GM21423 (cell line): ENCODE data around the gene SLC22A14.
A peak's percentile ranks its signal among the peaks of the same experiment; 100 is the strongest.
"Not testable (repeated sequence)": the region's sequence is repeated elsewhere in the genome, so short reads cannot be mapped to it uniquely, and the experiment has no call there.

Experiments used
- ATAC-seq: cut with Tn5 transposase; IDR thresholded peaks from one replicate; pipeline ENCODE4 v1.9.1; 2021; ENCODE audit warnings: mild to moderate bottlenecking, moderate library complexity; ENCODE audit not compliant: unreplicated experiment

Gene SLC22A14, protein sequence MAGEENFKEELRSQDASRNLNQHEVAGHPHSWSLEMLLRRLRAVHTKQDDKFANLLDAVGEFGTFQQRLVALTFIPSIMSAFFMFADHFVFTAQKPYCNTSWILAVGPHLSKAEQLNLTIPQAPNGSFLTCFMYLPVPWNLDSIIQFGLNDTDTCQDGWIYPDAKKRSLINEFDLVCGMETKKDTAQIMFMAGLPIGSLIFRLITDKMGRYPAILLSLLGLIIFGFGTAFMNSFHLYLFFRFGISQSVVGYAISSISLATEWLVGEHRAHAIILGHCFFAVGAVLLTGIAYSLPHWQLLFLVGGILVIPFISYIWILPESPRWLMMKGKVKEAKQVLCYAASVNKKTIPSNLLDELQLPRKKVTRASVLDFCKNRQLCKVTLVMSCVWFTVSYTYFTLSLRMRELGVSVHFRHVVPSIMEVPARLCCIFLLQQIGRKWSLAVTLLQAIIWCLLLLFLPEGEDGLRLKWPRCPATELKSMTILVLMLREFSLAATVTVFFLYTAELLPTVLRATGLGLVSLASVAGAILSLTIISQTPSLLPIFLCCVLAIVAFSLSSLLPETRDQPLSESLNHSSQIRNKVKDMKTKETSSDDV

DNA sequence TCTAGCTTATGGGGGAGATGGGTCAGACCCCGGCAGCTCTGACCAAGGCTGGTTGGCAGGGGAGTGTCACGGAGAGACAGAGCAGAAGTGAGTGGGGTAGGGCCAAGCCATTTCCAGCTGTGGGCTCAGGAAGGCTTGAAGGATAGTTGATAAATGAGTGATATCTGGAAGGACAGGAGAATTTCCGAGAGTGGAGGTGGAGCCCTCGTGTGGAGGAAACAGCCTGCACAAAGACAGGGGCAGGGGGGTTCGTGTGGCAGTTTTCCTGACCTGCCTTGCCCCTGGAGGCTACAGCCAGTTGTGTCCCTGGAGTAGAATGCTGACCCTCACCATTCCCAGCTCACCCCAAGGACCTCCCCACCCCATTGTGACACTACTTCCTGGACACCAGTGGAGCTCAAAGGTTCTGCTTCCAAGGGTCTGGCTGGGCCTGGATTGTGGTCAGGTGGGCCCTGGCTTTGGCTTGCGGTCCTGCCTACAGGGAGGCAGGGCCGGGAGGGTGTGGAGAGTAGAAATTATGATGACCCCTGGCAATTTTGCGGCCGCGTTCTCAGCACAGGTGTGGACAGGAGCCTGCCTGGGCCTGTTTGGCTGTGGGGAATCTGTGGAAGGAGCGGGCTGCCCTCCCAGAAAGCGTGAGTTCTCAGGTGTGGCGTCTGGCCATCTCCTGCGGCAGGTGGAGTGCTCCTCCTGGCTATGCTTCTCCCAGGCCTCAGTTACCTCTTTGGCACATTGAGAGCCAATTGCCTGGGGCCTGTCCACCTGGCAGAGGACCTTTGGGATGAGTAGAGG lies at the start of gene SLC22A14:
Gene SLC22A14, plus strand, starts transcription at position 400 of the 792 bp plus-strand sequence. CDS start 23,733 bp downstream, outside the sequence.
- ATAC-seq, result no peak

DNA sequence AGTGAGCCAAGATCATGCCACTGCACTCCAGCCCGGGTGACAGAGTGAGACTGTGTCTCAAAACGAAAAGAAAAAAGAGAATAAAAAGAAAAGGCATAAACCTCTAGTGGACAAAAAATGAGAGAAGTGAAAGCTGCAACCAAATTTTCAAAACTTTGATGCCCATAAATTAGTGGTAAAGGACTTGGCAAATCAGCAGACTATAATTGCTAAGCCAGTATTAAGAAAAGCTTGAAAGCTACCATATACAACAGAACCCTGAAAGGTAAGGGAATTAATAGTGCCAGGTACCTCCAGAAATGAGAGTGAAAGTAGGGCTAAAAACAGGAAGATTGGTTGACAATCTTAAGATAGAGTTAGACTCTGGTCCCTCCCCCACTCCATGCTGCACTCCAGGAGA lies 49.4 kb upstream of the SLC22A14 start:
- ATAC-seq, result no peak

DNA sequence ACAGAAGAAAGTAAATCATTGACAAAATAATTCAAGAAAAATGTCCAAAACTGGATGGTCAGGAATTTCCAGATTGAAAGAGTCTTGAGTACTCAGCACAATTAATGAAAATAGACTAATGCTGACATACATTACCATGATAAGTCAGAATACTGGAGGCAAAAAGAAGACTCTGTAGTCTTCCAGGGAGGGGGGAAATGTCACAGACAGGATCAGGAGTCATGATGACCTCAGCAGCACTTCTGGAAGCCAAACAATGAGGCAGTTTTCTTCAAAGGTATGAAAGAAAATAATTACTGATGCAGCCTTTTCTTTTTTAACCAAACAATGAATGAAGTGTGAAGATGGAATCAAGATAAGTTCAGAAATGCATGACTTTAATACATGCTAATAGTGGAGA lies 46.6 kb upstream of the SLC22A14 start:
- no peak for ATAC-seq

DNA sequence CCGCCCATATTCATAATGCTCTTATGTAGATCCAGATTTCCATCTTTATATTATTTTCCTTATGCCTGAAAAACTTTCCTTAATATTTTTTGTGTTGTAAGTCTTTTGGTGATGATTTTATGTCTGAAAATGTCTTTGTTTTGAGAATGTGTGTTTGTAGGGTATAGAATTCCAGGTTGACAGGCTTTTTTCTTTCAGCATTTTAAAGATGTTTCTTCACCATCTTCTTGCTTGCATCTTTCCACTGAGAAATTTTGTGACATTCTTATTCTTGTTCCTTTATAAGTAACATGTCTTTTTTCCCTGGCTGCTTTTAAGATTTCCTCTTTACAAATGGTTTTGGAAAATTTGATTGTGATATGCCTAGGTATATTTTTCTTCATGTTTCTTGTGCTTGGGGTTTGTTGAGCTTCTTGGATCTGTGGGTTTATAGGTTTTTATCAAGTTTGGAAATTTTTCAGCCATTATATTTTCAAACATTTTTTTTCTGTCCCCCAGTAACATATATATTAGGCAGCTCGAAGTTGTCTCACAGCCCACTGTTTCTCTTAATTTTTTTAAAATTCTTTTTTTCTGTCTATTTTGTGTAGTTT lies 43.6 kb upstream of the SLC22A14 start:
- ATAC-seq, result no peak

DNA sequence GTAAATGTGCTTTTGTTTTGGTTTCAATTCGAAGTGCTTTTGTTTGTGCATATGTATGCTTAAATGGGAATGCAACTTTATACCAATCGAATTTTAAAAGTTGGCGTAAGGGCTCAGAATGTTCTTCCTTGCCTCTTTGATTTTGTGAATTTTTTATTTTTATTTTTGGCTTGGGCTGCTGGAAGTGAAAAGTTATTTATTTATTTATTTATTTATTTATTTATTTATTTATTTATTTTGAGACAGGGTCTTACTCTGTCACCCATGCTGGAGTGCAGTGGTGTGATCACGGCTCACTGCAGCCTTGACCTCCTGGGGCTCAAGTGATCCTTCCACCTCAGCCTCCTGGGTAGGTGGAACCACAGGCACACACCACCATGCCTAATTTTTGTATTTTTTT lies 39.3 kb upstream of the SLC22A14 start:
- ATAC-seq, result not testable (repeated sequence)

DNA sequence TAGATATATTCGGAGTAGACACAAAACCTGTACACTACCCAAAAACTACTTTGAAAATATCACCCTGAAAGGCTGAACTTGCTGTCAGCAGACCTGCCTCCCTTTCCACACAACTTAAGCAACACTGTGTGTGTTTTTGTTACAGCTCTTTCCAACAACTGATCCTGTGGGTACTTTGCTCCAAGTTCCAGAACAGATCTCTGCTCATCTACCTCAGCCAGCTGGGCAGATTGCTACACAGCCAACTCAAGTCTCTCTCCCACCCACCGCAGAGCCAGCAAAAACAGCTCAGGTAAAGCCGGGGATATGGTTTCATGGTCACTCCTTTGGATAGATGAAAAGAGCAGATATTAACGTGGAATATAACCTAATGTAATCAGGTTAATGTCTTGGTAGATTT lies 36.2 kb upstream of the SLC22A14 start:
- no peak for ATAC-seq

DNA sequence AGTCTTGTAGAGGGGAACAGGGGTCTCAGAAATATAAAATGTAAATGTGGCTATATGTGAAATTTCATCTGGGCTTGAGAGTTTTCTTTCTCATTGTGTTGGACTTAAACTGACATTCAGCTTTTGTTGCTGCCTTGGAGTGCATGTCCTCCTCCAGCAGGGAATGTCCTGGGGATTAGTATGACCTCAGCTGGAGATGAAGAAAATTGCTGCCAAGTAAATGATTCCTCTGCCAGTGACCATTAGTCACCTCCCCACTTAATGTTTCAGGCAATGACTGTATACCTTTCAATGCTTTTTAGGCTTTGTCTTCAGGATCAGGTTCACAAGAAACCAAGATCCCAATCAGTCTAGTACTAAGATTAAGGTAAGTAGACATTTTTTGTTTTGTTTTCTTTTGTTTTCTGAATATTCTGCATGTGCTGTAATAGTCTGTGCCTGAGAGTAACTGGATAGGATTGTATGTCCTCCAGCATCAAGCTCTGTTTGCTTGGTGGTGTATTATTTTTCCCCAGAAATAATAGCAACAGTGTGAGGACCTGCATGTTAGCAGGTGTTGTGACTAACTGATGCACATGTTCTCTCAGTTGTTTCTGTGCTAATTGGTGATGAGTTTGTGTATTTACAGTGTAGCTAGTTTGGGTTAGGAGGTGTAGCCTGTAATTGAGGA lies 34.6 kb upstream of the SLC22A14 start:
- no peak for ATAC-seq

DNA sequence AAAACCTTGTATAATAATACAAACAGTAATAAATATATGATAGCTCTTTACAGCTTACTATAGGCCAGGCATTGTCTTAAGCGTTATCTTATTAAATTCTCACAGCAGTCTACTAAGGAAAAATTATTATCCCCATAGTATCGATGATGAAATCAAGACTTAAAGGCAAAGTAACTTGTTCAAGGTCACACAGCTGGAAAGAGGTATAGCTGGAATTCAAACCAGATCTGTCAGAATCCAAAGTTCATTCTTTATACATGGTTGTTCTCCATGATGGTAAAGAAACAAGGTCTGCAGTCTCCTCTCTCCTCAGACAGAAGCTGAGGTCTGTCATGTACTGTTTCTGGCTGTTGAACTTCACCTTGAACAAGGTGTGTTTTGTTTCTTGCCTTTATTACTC lies 31.9 kb upstream of the SLC22A14 start:
- ATAC-seq, result no peak

DNA sequence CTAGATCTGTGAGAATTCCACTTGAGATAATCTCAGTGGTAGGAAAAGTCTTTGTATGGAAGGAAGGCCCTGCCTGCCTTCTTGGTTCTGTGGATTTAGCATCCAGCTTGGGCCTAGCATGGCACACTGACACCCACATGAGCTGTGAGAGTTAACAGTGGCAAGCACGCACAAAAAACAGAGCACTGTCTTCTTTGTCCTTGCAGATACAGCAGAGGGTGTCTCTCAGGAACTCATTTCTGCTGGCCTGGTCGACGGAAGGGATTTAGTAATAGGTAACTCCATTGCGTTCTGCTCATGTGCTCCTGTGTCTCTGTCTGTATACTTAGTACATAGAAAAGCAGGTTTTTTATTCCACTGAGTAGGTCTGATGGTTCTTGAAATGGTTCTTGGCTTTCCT lies 30.9 kb upstream of the SLC22A14 start:
- ATAC-seq, result no peak

DNA sequence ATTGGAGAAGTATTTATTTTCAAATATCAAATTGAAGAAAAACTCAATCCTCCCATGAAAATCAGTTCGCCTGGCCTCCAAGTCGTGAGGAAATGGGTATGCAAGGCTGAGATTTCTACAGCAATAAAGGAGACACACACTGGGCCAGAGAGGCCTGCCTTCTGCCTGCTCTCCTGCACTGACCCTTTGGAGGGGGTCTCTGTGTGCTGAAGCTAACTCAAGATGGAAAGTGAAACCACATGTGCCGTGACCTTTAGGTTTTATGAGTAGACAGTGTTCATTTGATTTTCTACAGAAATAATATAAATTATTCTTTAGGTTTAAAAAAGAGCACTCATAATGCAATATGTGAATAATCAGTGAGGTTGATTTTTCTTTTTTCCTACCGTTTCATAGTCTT lies 28.4 kb upstream of the SLC22A14 start:
- no peak for ATAC-seq

DNA sequence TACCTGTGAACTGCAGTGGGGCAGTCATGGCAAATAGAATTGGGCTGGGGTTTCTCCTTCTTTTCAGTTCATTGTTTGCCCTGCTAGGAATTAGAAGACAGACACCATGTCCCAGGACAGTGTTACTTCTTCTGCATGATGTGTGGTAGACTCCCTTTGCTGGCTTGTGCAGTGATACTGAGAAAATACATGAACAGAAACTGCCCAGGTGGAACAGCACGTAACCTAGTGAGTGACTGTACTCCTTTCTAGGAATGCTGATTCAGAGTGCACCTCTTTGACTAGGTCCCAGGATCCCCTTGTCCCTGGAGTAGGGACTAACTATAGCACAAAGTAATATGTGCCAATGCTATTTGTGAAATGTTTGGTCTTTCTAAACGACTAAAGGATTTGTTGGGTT lies 27.2 kb upstream of the SLC22A14 start:
- no peak for ATAC-seq

DNA sequence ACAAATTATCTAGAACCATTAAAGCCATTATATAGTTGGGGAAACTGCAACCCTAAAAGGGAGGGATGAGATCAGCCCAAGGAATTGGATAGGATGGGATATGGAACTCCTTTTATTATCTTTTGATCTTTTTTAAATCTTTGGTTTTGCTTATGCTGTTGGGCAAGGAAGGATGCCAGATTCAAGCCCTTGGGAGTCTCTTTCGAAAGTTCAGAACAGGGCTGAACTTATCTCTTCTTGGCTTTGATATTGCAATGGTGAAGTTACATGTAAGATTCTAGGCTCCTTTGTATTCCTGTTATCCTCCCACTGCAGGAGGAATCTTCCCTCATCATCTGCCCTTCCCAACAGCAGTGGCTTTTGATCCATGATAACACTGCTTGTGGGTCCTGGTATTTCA lies 26.5 kb upstream of the SLC22A14 start:
- ATAC-seq, result no peak

DNA sequence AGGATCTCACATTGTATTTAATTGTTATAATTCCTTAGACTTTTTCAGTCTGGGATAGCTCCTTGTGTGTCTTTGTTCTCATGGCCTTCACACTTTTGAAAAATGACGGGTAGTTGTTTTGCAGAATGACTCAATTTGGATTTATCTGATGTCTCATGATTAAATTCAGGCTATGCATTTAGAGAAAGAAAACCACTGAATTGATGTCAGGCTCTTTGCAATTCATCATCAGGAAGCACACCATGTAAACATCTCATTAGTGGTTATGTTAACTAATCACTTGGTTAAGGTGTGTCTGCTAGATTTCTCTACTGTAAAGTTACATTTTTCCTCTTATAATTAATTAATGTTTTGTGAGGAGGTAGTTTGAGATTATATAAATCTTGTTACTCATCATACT lies 24.5 kb upstream of the SLC22A14 start:
- no peak for ATAC-seq

DNA sequence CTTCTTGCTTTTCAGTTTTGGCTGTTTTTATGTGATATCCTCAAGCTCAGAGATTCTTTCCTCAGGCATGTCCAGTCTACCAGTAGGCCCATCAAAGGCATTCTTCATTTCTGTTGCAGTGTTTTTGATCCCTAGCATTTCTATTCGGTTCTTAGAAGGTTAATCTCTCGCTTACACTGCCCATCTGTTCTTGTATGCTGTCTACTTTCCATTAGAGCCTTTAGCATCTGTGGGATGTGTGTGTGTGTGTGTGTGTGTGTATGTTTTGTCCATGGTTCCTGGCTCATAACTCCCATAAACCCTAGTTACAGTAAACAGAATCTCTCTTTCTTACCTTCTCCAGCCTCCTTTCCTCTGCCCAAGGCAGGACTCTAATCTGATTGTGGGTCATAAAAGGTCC lies 21.6 kb upstream of the SLC22A14 start:
- ATAC-seq, result no peak

DNA sequence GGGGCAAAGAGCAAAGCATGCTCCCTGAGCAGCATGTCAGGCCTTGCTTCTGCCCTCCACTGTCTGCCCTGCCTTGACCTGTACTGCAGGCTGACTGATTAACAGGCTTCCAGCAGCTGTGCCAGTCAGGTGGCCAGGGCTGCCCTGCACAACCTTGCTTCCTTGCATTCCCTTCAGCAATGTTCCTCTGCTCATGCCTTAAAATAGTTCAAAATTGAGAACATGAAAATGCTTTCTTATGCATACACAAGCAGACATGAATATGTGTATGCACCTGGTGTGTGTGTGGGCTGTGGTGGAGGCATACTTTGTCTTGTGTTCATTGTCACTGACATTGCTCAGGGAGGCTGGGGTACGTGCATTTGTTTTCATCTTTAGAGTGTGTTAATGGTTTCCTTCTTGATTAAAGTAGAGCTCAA lies 17.7 kb upstream of the SLC22A14 start:
- ATAC-seq, result no peak

DNA sequence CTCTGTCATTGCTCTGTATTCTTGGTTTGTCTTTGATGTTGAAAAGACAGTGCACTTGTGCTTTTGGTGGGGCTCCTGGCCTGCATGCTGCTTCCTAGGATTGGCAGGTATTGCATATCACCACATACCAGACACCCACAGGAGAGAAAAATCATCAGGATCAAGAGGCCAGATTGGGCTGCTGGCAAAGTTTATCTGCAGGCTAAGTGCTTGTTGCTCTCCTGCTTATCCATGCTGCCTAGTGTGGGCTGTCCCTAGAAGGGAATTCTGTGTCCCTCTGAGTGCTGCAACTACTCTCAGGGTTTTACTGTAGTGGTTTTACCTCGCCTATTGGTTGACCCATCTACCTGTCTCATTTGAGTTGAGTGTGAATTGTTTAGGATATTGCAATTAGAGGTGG lies 17.3 kb upstream of the SLC22A14 start:
- ATAC-seq, result no peak

DNA sequence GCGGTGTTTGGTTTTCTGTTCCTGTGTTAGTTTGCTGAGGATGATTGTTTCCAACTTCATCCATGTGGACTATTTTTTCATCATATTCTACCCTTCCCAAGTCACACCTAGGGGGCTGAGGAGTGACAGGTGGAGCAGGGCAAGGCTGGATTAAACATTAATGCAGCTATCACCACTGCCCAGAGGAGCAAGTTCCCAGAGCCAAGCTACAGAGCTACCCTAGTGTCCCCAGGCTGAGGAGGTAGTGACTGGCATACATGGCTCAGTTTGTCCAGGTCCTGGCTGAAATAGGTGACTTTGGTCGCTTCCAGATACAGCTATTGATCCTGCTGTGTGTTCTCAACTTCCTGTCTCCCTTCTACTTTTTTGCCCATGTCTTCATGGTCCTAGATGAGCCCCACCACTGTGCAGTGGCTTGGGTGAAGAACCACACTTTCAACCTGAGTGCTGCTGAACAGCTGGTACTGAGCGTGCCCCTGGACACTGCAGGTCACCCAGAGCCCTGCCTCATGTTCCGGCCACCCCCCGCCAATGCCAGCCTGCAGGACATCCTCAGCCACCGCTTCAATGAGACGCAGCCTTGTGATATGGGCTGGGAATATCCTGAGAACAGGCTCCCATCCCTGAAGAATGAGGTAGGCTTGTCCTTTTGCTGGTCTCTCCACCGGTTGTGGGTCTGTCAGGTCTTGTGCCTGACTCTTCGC lies 16.3 kb upstream of the SLC22A14 start, which contains the start of gene SLC22A13:
Gene SLC22A13, plus strand, starts transcription at position 209 of the 704 bp plus-strand sequence. Its CDS starts 49 bp downstream, at position 258.
- ATAC-seq, result no peak

DNA sequence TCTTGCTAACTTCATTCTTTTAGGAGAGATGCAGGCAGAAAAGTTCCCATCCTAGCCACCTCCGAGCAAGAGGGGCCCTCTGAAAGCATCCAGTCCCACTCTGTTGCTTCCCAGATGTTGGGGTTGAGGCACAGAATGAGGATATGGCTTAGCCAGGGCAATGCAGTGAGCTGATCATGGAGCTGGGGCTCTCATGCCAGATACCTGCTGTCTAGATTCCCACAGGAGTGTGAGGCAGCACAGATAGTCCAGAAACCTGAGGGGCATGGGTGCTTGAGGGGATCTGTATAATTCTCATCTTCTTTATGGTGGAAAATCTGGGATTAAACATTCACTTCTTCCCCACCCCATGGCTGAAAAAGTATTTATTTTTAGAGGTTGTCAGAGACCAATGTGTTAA lies 15.3 kb upstream of the SLC22A14 start:
- no peak for ATAC-seq

DNA sequence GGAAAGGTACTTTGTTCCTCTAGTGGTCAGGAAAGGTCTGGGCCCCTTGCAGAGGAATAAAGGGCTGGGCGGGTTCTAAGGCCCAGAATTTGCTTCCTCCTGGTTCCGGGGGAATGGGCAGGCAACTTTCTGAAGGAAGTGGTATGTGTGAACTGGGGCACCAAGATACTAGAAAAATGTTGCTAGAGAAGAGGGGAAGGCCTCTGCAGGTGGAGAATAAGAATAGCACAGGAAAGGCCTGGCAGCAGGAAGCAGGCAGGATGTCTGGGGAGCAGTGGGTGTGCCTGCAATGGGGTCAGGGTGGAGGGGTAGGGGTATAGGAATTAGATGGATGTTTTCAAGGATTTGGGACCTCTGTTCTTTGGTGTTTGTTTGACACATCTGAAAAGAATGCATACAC lies 14.4 kb upstream of the SLC22A14 start:
- ATAC-seq, result no peak

DNA sequence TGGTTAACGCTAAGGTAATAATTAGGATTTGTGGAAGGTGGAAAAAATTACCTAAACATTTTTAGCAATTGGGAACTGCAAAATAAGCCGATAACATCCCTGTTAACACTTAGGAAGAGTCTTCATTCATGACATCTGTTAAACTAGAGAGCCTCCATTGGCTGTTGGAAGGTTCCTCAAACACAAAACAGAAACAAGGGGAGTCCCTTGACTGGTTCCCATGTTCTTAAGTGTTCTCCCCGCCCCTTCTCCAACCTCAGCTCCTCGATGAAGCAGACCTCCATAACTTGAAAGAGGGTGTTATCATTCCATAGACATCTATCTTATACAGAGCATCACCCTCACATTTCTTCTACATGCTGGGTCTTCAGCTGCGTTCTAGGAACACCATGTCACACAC lies 14.0 kb upstream of the SLC22A14 start:
- peak; percentile 7 for ATAC-seq
